Astrocyte of the spinal cord (primary cell): ENCODE data around the gene WNK2.

Source experiments
- DNase-seq: peaks from one replicate; pipeline ENCODE4 v3.0.0; 2011; ENCODE audit warnings: low read depth, low spot score
- H3K4me3 ChIP-seq: 2 replicates; pipeline ENCODE4 v1.5.1; 2011; ENCODE audit warnings: low read depth, mild to moderate bottlenecking, low read length, moderate library complexity
- CTCF ChIP-seq: IDR thresholded peaks from 2 replicates; pipeline ENCODE4 v1.5.1; 2012; ENCODE audit warnings: low read depth, mild to moderate bottlenecking, low read length, inconsistent platforms
- in situ Hi-C: cut with HindIII; loops from 2 replicates; pipeline ENCODE4 v1.10.0; 2017; ENCODE audit warnings: low sequenced_read_pairs

Gene WNK2

GRCh38 chr9:93252781-93253530, 69.0 kb downstream of the WNK2 start:
- H3K4me3 ChIP-seq: no peak overlapping the region
- TF ChIP-seq CTCF: no peak
- DNase-seq: no peak
- in situ Hi-C loops: no loop called here

- TF ChIP-seq CTCF: no peak
- in situ Hi-C loops: no loop called here
- DNase-seq: no peak
- no peak overlapping the region for H3K4me3 ChIP-seq
These were observed 69.7 kb downstream of the WNK2 start for GRCh38 chr9:93253633-93254032.

GRCh38 chr9:93254061-93254481, 70.1 kb downstream of the WNK2 start:
- DNase-seq: no peak
- TF ChIP-seq CTCF: no peak
- in situ Hi-C loops: no loop called here
- H3K4me3 ChIP-seq: no peak overlapping the region

- H3K4me3 ChIP-seq: no peak overlapping the region
- no peak for TF ChIP-seq CTCF
- in situ Hi-C loops: no loop called here
- no peak for DNase-seq
These were observed 71.0 kb downstream of the WNK2 start for GRCh38 chr9:93254806-93255493.

- DNase-seq: no peak
- in situ Hi-C loops: no loop called here
- no peak overlapping the region for H3K4me3 ChIP-seq
- no peak for TF ChIP-seq CTCF
These were observed 71.5 kb downstream of the WNK2 start for GRCh38 chr9:93255494-93255867.

GRCh38 chr9:93255994-93256877, 72.3 kb downstream of the WNK2 start:
- in situ Hi-C loops: no loop called here
- TF ChIP-seq CTCF: no peak
- H3K4me3 ChIP-seq: no peak overlapping the region
- DNase-seq: no peak
